Keratinocyte (primary cell): ENCODE data around the gene CYP4F22. TPM values are rescaled to one million over a fixed set of nuclear protein-coding genes. Genes with fewer than 3 reads are reported as not detected.

ENCODE experiments used
- DNase-seq: peaks from one replicate; pipeline ENCODE4 v3.0.0-alpha.2; 2011; ENCODE audit warnings: low read depth, missing footprints, low spot score
- FAIRE-seq: peaks from 2 replicates; lab custom pipeline; 2011; peaks lifted over from hg19 to GRCh38; lab: Jason Lieb, UNC
- H2AFZ ChIP-seq: 2 replicates; pipeline ENCODE4 v1.6.0; 2012; ENCODE audit warnings: low read length, control low read depth, inconsistent platforms; ENCODE audit not compliant: control insufficient read depth
- H3K27ac ChIP-seq: 2 replicates; pipeline ENCODE4 v1.5.1; 2011; ENCODE audit warnings: low read length; ENCODE audit not compliant: control insufficient read depth, insufficient read depth
- H3K27me3 ChIP-seq: 3 replicates; pipeline ENCODE4 v1.6.0; 2011; ENCODE audit warnings: low read length; ENCODE audit not compliant: control insufficient read depth, insufficient read depth; ENCODE audit errors: extremely low read depth
- H3K36me3 ChIP-seq, 2 experiments: 2 replicates in 1 of 2; 3 replicates in 1 of 2; pipeline ENCODE4 v1.5.1; 2011; ENCODE audit warnings: low read length in 2 of 2, mild to moderate bottlenecking in 1 of 2; ENCODE audit not compliant: control insufficient read depth in 2 of 2, insufficient read depth in 2 of 2; ENCODE audit errors: extremely low read depth in 1 of 2
- H3K4me1 ChIP-seq: 3 replicates; pipeline ENCODE4 v1.5.1; 2011; ENCODE audit warnings: low read length; ENCODE audit not compliant: control insufficient read depth, insufficient read depth; ENCODE audit errors: extremely low read depth
- H3K4me2 ChIP-seq: 3 replicates; pipeline ENCODE4 v1.6.0; 2011; ENCODE audit warnings: low read depth, low read length; ENCODE audit not compliant: control insufficient read depth, insufficient read depth; ENCODE audit errors: extremely low read depth
- H3K4me3 ChIP-seq, 3 experiments: fragments of 200-600 bp in 1 of 3; sonication (generic) in 1 of 3; 2 replicates in 2 of 3; 3 replicates in 1 of 3; pipeline ENCODE4 v1.5.1; 2011 to 2016; ENCODE audit warnings: low read length in 3 of 3, mild to moderate bottlenecking in 3 of 3, control low read depth in 2 of 3, inconsistent platforms in 1 of 3, low read depth in 1 of 3, mixed read lengths in 1 of 3, mixed run types in 1 of 3, moderate library complexity in 1 of 3; ENCODE audit not compliant: control insufficient read depth in 2 of 3, insufficient read depth in 2 of 3; ENCODE audit errors: extremely low read depth in 1 of 3
- H3K79me2 ChIP-seq: 2 replicates; pipeline ENCODE4 v1.6.0; 2012; ENCODE audit warnings: low read length; ENCODE audit not compliant: control insufficient read depth, insufficient read depth
- H3K9ac ChIP-seq: 3 replicates; pipeline ENCODE4 v1.6.0; 2011; ENCODE audit warnings: low read length; ENCODE audit not compliant: control insufficient read depth, insufficient read depth; ENCODE audit errors: extremely low read depth
- H3K9me1 ChIP-seq: 3 replicates; pipeline ENCODE4 v1.6.0; 2011; ENCODE audit warnings: low read length; ENCODE audit not compliant: control insufficient read depth, insufficient read depth; ENCODE audit errors: extremely low read depth
- H3K9me3 ChIP-seq: 2 replicates; pipeline ENCODE4 v1.5.1; 2012; ENCODE audit warnings: low read depth, low read length; ENCODE audit not compliant: control insufficient read depth
- H4K20me1 ChIP-seq: 3 replicates; pipeline ENCODE4 v1.6.0; 2011; ENCODE audit warnings: low read length; ENCODE audit not compliant: control insufficient read depth, insufficient read depth; ENCODE audit errors: extremely low read depth
- EZH2 ChIP-seq: IDR thresholded peaks from one replicate; pipeline ENCODE4 v1.6.1; 2012; ENCODE audit warnings: inconsistent platforms, mild to moderate bottlenecking, low read length, moderate library complexity
- dilution Hi-C: fragments of 300-500 bp; cut with MboI; formaldehyde crosslinking; loops from one replicate; pipeline ENCODE4 v1.7.0; 2020; ENCODE audit warnings: low sequenced_read_pairs; ENCODE audit not compliant: extremely low pct_ligation_motif_present
- polyA plus RNA-seq, 5 experiments: library from polyadenylated mRNA; depleted of rRNA in 3 of 5; stranded (reverse) in 3 of 5; stranded (forward) in 1 of 5; unstranded in 1 of 5; fragments of >200 nt; gene quantifications; 1 replicate in 1 of 5; 2 replicates in 3 of 5; 3 replicates in 1 of 5; pipeline versions ENCODE4 v1.2.1 to v1.2.3, GENCODE V29; 2011 to 2012; ENCODE audit warnings: missing spikeins in 2 of 5, low read depth in 1 of 5, low replicate concordance in 1 of 5
- TF ChIP-seq, protein P1 (sequence below), 3 experiments: IDR thresholded peaks in 1 of 3; conservative IDR thresholded peaks in 1 of 3; optimal IDR thresholded peaks in 1 of 3; 2 replicates in 2 of 3; 3 replicates in 1 of 3; pipeline versions ENCODE3 to v1.5.1; 2011; ENCODE audit warnings: low read length in 3 of 3, mild to moderate bottlenecking in 3 of 3, moderate library complexity in 2 of 3, control low read depth in 1 of 3, inconsistent platforms in 1 of 3; ENCODE audit not compliant: insufficient read depth in 2 of 3; ENCODE audit errors: extremely low read depth in 1 of 3

The CYP4F22 gene
- polyA plus RNA-seq, 1 donor (not counting 4 experiments of a cell fraction or from before 2014, with no cell fraction given), result 0.43 TPM

GRCh38 chr19:15588265-15588664 lies 79.9 kb downstream of the CYP4F22 start:
- Histone ChIP-seq H3K4me3 (no peak overlapping the region), H3K9ac (no peak overlapping the region), H3K79me2 (no peaks in the 10 kb centered on the region), H3K9me3 (no peaks in the 10 kb centered on the region), H3K36me3 (no peaks in the 10 kb centered on the region), H2AFZ (no peak overlapping the region), H4K20me1 (no peaks in the 10 kb centered on the region), H3K27ac (no peak overlapping the region), H3K4me1 (no peaks in the 10 kb centered on the region), H3K9me1 (no peaks in the 10 kb centered on the region), H3K27me3 (peaks cover 2% of the 10 kb centered on the region), H3K4me2 (no peak overlapping the region)
- no peak for TF ChIP-seq EZH2
- TF ChIP-seq, protein P1, sequence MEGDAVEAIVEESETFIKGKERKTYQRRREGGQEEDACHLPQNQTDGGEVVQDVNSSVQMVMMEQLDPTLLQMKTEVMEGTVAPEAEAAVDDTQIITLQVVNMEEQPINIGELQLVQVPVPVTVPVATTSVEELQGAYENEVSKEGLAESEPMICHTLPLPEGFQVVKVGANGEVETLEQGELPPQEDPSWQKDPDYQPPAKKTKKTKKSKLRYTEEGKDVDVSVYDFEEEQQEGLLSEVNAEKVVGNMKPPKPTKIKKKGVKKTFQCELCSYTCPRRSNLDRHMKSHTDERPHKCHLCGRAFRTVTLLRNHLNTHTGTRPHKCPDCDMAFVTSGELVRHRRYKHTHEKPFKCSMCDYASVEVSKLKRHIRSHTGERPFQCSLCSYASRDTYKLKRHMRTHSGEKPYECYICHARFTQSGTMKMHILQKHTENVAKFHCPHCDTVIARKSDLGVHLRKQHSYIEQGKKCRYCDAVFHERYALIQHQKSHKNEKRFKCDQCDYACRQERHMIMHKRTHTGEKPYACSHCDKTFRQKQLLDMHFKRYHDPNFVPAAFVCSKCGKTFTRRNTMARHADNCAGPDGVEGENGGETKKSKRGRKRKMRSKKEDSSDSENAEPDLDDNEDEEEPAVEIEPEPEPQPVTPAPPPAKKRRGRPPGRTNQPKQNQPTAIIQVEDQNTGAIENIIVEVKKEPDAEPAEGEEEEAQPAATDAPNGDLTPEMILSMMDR (optimal IDR thresholded peaks at IDR 0.05 in 1 of 3, IDR thresholded peaks at IDR 0.05 in 1 of 3, conservative IDR thresholded peaks at IDR 0.05 in 1 of 3; ENCODE audit: extremely low read depth in 1 of 3, insufficient read depth in 2 of 3, low read length in 3 of 3), result no peak
- no peak for FAIRE-seq
- DNase-seq, result no peak
- dilution Hi-C loops, result no loop called here

GRCh38 chr19:15589760-15590451 lies 81.6 kb downstream of the CYP4F22 start:
- dilution Hi-C loops, result no loop called here
- FAIRE-seq, result no peak
- H3K36me3 ChIP-seq, result no peaks in the 10 kb centered on the region
- TF ChIP-seq, protein P1 (optimal IDR thresholded peaks at IDR 0.05 in 1 of 3, IDR thresholded peaks at IDR 0.05 in 1 of 3, conservative IDR thresholded peaks at IDR 0.05 in 1 of 3; ENCODE audit: extremely low read depth in 1 of 3, insufficient read depth in 2 of 3, low read length in 3 of 3), result no peak
- no peak for TF ChIP-seq EZH2
- no peak overlapping the region for H3K4me3 ChIP-seq
- no peak for DNase-seq
- no peaks in the 10 kb centered on the region for H3K27me3 ChIP-seq
- H3K27ac ChIP-seq, result no peak overlapping the region
- no peak overlapping the region for H2AFZ ChIP-seq
- H3K4me1 ChIP-seq, result no peaks in the 10 kb centered on the region
- no peaks in the 10 kb centered on the region for H4K20me1 ChIP-seq
- no peak overlapping the region for H3K4me2 ChIP-seq
- no peak overlapping the region for H3K9ac ChIP-seq
- H3K79me2 ChIP-seq, result no peaks in the 10 kb centered on the region
- no peaks in the 10 kb centered on the region for H3K9me3 ChIP-seq
- no peaks in the 10 kb centered on the region for H3K9me1 ChIP-seq
